Measurements from ENCODE around the gene EFNA1. TPM values are rescaled to one million over a fixed set of nuclear protein-coding genes. Genes with fewer than 3 reads are reported as not detected.

The EFNA1 gene
- total and polyA plus RNA-seq, 2 of the 4 experiments (the other 2 are of a cell fraction): 0.90 to 1.6 TPM

DNA sequence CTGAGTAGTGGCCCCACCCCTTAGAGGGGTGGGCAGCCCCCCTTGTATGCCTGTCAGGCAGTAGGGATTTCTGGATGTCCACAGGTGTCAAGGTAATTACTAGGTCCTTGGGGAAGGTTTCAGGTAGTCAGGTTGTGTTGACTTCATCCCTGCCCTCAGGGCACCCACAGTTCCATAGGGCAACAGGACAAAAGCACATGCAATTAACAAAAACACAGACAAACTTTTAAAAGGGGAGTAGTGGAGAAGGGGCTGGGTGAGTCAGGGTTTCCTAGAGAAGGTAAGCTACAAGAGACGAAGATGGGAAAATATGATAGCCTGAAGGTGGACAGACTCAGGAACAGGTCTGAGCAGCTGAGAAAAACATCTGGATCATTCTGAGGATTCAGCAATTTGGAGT lies 31.3 kb downstream of the EFNA1 start:
- Histone ChIP-seq H3K23ac (ENCODE audit: low read depth, low read length) (no peak overlapping the region), H3K9ac (ENCODE audit: low read depth, low read length) (no peak overlapping the region), H3K36me3 (ENCODE audit: control insufficient read depth, insufficient read depth, low read length) (no peaks in the 10 kb centered on the region), H3K9me3 (ENCODE audit: control insufficient read depth, insufficient read depth, low read length) (no peaks in the 10 kb centered on the region), H4K20me1 (ENCODE audit: insufficient read depth, low read length) (no peaks in the 10 kb centered on the region), H2BK15ac (ENCODE audit: low read depth, low read length) (no peak overlapping the region), H2BK120ac (ENCODE audit: low read depth, low read length) (no peak overlapping the region), H2BK20ac (ENCODE audit: low read depth, low read length) (no peak overlapping the region), H3K79me1 (ENCODE audit: low read depth in 1 of 2, low read length in 2 of 2) (no peaks in the 10 kb centered on the region), H2AK9ac (replicated peaks; ENCODE audit: low read depth, low read length, poor library complexity) (no peak overlapping the region), H3K4me1 (ENCODE audit: control insufficient read depth, insufficient read depth, low read length) (no peaks in the 10 kb centered on the region), H3K27me3 (ENCODE audit: control insufficient read depth, insufficient read depth, low read length) (peaks cover 7% of the 10 kb centered on the region), H3K4ac (ENCODE audit: low read depth, low read length) (no peak overlapping the region), H3K56ac (ENCODE audit: extremely low read depth, insufficient read depth, low read length) (no peak overlapping the region), H3K4me3 (ENCODE audit: insufficient read depth, low read depth, low read length) (no peak overlapping the region), H3K4me2 (ENCODE audit: low read depth, low read length) (no peak overlapping the region), H3K18ac (ENCODE audit: low read depth, low read length) (no peak overlapping the region), H3K9me1 (ENCODE audit: insufficient read depth, low read length) (no peaks in the 10 kb centered on the region), H4K91ac (ENCODE audit: insufficient read depth, low read depth, low read length) (no peak overlapping the region), H2AFZ (replicated peaks; ENCODE audit: low read length, poor library complexity) (no peak overlapping the region), H3K27ac (ENCODE audit: insufficient read depth, low read length) (no peak overlapping the region), H2BK5ac (ENCODE audit: low read depth, low read length, poor library complexity, severe bottlenecking) (no peak overlapping the region), H3K14ac (replicated peaks; ENCODE audit: low read depth, low read length) (no peak overlapping the region), H4K8ac (ENCODE audit: low read depth in 2 of 2, low read length in 2 of 2) (no peak overlapping the region), H4K5ac (ENCODE audit: low read depth, low read length) (no peak overlapping the region), H2AK5ac (ENCODE audit: low read depth, low read length) (no peak overlapping the region)
- WGBS, 2 experiments (ENCODE audit: extremely low coverage in 2 of 2, insufficient read length in 1 of 2): 43% methylated on average over 1 of the region's 1 CpG; no CpG with 5 or more reads in 1 of the 2 experiments
- in situ Hi-C loops (cut with MboI; ENCODE audit: low sequenced_read_pairs) (no loop called here), dilution Hi-C loops (cut with HindIII; ENCODE audit: low sequenced_read_pairs, unreplicated experiment) (no loop called here), intact Hi-C loops (cut with micrococcal nuclease) (no loop called here)
- TF ChIP-seq, protein P1, sequence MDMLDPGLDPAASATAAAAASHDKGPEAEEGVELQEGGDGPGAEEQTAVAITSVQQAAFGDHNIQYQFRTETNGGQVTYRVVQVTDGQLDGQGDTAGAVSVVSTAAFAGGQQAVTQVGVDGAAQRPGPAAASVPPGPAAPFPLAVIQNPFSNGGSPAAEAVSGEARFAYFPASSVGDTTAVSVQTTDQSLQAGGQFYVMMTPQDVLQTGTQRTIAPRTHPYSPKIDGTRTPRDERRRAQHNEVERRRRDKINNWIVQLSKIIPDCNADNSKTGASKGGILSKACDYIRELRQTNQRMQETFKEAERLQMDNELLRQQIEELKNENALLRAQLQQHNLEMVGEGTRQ (IDR thresholded peaks at IDR 0.05; ENCODE audit: low read depth, low read length): no peak
- TF ChIP-seq, protein P2, sequence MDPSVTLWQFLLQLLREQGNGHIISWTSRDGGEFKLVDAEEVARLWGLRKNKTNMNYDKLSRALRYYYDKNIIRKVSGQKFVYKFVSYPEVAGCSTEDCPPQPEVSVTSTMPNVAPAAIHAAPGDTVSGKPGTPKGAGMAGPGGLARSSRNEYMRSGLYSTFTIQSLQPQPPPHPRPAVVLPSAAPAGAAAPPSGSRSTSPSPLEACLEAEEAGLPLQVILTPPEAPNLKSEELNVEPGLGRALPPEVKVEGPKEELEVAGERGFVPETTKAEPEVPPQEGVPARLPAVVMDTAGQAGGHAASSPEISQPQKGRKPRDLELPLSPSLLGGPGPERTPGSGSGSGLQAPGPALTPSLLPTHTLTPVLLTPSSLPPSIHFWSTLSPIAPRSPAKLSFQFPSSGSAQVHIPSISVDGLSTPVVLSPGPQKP (IDR thresholded peaks at IDR 0.05; ENCODE audit: borderline replicate concordance, low read depth, low read length): no peak
- no peak for TF ChIP-seq RFX5 (IDR thresholded peaks at IDR 0.05; ENCODE audit: low read depth, low read length)
- no peak for TF ChIP-seq MXI1 (IDR thresholded peaks at IDR 0.05; ENCODE audit: borderline replicate concordance, low read depth, low read length)
- no peak for TF ChIP-seq NFE2L2 (IDR thresholded peaks at IDR 0.05; ENCODE audit: low read depth, low read length)
- TF ChIP-seq BHLHE40 (IDR thresholded peaks at IDR 0.05; ENCODE audit: low read depth, low read length): no peak
- no peak for TF ChIP-seq CEBPB (IDR thresholded peaks at IDR 0.05; ENCODE audit: low read depth, low read length)
- no TSS peak for BruUV-seq (replicated peaks)
- POLR2A ChIA-PET (ENCODE audit: unreplicated experiment): no interaction called here
- CTCF ChIA-PET: no interaction called here
- ATAC-seq (ENCODE audit: low read depth): no peak
- no peak for DNase-seq
